NB4 (cell line): Measurements from ENCODE around the gene ZNHIT2.
A peak's percentile ranks its signal among the peaks of the same experiment; 100 is the strongest.

Source experiments
- DNase-seq: peaks from one replicate; pipeline ENCODE4 v3.0.0; 2010; ENCODE audit warnings: low read depth
- H3K4me3 ChIP-seq: one replicate; pipeline ENCODE4 v1.5.1; 2011; ENCODE audit warnings: mild to moderate bottlenecking, low read depth, low read length, moderate library complexity
- CTCF ChIP-seq: IDR thresholded peaks from one replicate; pipeline ENCODE4 v1.5.1; 2012; ENCODE audit warnings: low read depth, low read length
- MAX ChIP-seq: IDR thresholded peaks from 2 replicates; pipeline ENCODE4 v1.6.1; 2011; ENCODE audit warnings: low read depth, low read length
- MYC ChIP-seq: IDR thresholded peaks from 2 replicates; pipeline ENCODE4 v1.6.1; 2011; ENCODE audit warnings: low read depth, low read length
- POLR2A ChIP-seq: IDR thresholded peaks from 2 replicates; pipeline ENCODE4 v1.6.1; 2011; ENCODE audit warnings: mild to moderate bottlenecking; ENCODE audit not compliant: insufficient read length; ENCODE audit errors: extremely low read depth

Gene ZNHIT2

GRCh38 chr11:65100674-65101350 lies 16.7 kb downstream of the ZNHIT2 start:
- H3K4me3 ChIP-seq = no peak overlapping the region
- no peak for DNase-seq
- TF ChIP-seq MYC = no peak
- TF ChIP-seq POLR2A = no peak
- TF ChIP-seq MAX = no peak
- peak; percentile 11 for TF ChIP-seq CTCF

- peak overlapping the region; percentile 92 for H3K4me3 ChIP-seq
- DNase-seq = no peak
- TF ChIP-seq POLR2A (no peak), CTCF (no peak), MYC (no peak), MAX (no peak)
Observed at GRCh38 chr11:65096926-65097325, 20.6 kb downstream of the ZNHIT2 start.

- peak within 1 kb of the TSS; percentile 92 for H3K4me3 ChIP-seq
- peak; percentile 78 for TF ChIP-seq POLR2A
- TF ChIP-seq CTCF = no peak
- peak; percentile 69 for TF ChIP-seq MAX
- TF ChIP-seq MYC = peak; percentile 90
- peak; percentile 95 for DNase-seq
Observed at GRCh38 chr11:65095974-65096806, 21.3 kb downstream of the ZNHIT2 start, which contains the start of gene VPS51. VPS51 (plus strand) TSS chr11:65096214; CDS start chr11:65096251, 37 bp downstream.

- H3K4me3 ChIP-seq = peak overlapping the region; percentile 92
- TF ChIP-seq MYC (no peak), CTCF (no peak), POLR2A (no peak), MAX (no peak)
- no peak for DNase-seq
Observed at GRCh38 chr11:65095427-65095826, 22.1 kb downstream of the ZNHIT2 start.

GRCh38 chr11:65090628-65091027 lies 26.9 kb downstream of the ZNHIT2 start:
- TF ChIP-seq MYC = no peak
- TF ChIP-seq POLR2A = no peak
- no peak for TF ChIP-seq CTCF
- DNase-seq = no peak
- H3K4me3 ChIP-seq = no peak overlapping the region
